Measurements from ENCODE around the gene BABAM2.

BABAM2 gene

GRCh38 chr2:28346587-28346986, 456.1 kb downstream of the BABAM2 start:
- DNase-seq (ENCODE audit: low spot score): no peak

DNA sequence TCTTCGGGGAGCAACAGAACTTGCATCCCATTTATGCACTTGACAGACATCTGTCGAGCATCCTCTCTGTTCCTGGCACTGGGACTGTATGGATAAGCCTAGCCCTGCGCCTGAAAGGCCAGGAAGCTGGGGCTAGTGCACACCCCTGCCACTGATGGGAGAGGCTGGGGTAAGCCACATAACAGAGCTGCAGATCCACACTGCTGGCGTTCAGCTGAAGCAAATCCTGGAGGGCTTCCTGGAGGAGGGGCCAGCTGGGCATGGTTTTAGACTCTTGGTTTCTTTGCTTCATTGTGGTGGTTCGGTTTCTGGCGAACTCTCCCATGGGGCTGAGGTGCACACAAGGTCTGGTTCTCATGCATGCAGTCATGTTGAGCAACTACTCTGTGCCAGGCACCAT, 456.7 kb downstream of the BABAM2 start:
- DNase-seq (ENCODE audit: low spot score): no peak

- DNase-seq (ENCODE audit: low spot score): no peak
These were observed 457.1 kb downstream of the BABAM2 start for GRCh38 chr2:28347596-28347995.

DNA sequence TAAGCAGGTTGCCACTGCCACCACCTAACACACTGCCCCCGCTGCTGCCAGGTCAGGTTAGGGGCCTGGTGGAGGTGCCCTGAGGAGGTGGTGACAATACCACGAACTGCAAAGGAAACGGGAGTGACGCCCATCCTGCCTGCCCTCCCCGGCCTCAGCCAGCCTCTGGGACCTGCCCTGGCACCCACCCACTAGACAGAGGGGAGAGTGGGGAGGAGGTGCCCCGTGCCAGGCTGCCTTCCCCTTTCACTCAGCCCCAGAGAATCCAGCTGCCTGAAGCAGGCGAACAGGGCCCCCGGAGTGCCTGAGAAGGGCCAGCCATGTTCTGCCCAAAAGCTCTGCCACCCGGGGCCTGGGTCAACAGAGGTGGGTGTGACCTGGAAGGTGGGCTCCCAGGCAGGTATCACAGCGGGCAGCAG, 457.6 kb downstream of the BABAM2 start:
- DNase-seq (ENCODE audit: low spot score): no peak

GRCh38 chr2:28348921-28349320, 458.4 kb downstream of the BABAM2 start:
- no peak for DNase-seq (ENCODE audit: low spot score)

DNA sequence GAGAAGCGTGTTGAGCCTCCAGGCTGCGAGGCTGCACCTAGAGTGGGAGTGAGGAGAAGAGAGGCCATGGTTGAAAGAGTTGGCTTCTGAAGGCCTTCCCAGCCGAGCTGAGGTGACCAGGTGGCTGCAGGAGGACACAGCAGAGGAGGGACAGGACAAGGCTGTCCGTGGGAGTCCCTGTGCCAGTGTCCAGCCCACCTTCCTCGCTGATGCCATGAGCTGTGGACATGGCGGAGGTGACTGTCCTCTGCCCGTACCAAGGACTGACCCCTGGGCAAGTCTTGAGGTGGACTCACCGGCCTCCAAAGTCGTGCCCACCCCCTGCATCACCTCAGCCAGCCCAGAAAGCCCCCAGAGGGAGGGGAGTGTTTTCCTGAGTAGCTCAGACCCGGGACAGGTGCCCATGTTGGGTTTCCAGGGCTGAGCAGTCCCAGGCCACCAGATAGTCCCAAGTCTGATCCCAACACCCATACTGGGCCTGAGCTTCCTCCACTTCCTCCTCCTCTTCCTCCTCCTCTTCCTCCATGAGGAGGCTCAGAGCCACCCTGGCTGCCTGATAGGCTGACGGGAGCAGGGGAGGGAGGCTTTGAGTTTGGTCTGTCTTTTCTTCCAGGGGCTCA, 459.1 kb downstream of the BABAM2 start:
- DNase-seq (ENCODE audit: low spot score): no peak

DNA sequence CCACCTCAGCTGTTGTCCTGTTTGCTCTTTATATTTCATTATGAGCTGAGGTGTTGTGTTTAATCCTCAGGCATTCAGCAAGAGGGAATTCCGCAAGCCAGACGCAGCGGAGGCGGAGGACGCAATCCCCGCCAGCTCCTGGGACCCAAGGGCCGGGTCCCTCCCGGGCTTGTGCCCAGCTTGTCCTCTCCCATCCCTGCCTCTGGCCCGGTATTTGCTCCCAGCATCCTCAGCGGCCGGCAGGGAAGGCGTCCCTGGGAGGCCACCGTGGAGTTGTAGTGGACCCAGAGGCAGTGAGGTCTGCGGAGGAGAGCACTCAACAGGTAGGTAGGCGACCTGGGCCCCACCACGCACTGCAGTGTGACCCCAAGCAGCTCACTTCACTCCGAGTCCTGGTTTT, 459.7 kb downstream of the BABAM2 start:
- DNase-seq (ENCODE audit: low spot score): no peak

DNA sequence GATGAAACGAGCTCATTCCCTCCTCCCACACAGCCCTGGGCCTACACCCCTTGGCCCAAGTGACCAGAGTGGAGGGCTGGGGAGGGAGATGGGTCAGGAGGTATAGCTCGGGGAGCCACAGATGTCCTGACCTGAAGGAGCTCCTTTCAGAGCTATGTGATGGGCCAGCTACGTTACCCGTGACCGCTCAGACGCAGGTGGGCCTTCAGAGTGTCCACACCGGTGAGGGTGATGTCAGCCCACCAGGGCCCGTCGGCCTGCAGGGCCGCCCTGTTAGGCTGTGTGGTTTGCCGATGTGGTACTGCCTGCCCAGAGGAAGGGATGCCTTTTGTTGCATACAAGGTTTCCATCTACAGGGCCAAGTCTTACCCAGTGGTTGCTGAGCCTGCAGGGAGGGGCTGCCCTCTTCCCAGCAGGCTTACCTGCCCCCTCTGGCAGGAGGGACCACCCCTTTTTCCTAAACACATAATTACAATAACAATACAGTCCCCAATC, 460.3 kb downstream of the BABAM2 start:
- DNase-seq (ENCODE audit: low spot score): no peak

GRCh38 chr2:28351621-28352020, 461.1 kb downstream of the BABAM2 start:
- no peak for DNase-seq (ENCODE audit: low spot score)

GRCh38 chr2:28352104-28352503, 461.6 kb downstream of the BABAM2 start:
- no peak for DNase-seq (ENCODE audit: low spot score)

DNA sequence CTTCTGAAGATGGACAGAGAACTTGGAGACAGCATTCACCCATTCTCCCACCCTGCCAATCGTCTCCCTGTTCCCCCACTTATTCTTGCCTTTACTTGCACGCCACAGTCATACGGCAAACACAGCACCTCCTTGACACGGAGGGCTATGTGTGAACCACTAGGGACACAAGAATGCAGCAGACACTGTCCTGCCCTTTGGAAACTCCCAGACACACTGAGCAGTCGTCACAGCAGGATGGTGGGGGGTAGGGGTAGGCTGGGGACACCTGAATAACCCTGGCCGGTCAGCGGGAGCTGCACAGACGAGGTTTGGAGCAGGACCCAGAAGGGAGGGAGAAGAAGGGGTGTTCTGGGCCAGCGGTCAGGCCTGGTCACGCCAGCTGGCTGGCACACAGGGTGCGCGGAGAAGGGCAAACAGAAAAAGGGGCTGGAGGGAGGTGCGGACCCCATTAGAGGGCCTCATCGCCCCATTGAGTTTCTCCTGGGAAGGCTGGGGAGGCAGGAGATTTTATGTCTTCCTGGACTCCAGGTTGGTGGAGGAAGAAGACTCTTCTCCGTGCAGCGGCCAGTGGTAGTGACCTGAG, 462.2 kb downstream of the BABAM2 start:
- no peak for DNase-seq (ENCODE audit: low spot score)

DNA sequence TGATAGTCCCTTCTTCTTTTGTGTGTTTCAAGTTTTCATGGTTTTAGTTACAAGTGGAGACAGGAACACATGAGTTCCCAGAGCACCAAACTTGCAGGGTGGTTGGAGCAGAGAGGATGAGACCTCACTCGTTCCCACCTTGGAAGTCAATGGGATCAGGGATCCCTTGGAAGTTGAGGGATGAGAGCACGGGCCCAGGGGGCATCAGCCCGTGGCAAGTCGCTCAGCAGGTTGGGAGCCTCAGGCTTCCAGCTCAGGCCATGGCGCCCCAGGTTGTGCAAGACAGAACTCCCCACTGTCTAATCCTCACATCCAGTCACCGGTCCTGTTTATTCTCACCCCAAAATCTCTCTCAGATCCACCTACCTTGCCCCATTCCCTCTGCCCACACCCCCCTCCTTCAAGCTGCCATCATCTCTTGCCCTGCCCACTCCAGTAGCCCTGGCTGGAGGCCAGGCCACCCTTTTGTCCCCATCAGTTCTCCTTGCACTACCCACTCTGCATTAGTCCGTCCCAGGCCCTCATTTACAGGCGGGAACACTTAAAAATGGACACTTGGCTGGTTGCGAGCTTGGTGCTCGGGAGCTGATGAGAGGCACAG, 464.5 kb downstream of the BABAM2 start:
- no peak for DNase-seq (ENCODE audit: low spot score)

GRCh38 chr2:28355521-28356094, 465.1 kb downstream of the BABAM2 start:
- DNase-seq (ENCODE audit: low spot score): no peak

GRCh38 chr2:28356095-28356911, 465.8 kb downstream of the BABAM2 start:
- DNase-seq (ENCODE audit: low spot score): no peak

- no peak for DNase-seq (ENCODE audit: low spot score)
These were observed 466.5 kb downstream of the BABAM2 start for GRCh38 chr2:28357055-28357454.

- no peak for DNase-seq (ENCODE audit: low spot score)
These were observed 467.6 kb downstream of the BABAM2 start for GRCh38 chr2:28357948-28358667.

- no peak for DNase-seq (ENCODE audit: low spot score)
These were observed 468.2 kb downstream of the BABAM2 start for GRCh38 chr2:28358668-28359201.

- peak; percentile 28 for DNase-seq (ENCODE audit: low spot score)
These were observed 468.9 kb downstream of the BABAM2 start for GRCh38 chr2:28359222-28360057.

GRCh38 chr2:28360058-28360717, 469.7 kb downstream of the BABAM2 start:
- DNase-seq (ENCODE audit: low spot score): no peak

GRCh38 chr2:28360718-28361293, 470.3 kb downstream of the BABAM2 start:
- no peak for DNase-seq (ENCODE audit: low spot score)
